Choroid plexus epithelial cell (primary cell): ENCODE results near the gene SMPDL3B.

Experiments used
- DNase-seq: peaks from one replicate; pipeline ENCODE4 v3.0.0-alpha.2; 2010; ENCODE audit warnings: low read depth
- H3K4me3 ChIP-seq: 2 replicates; pipeline ENCODE4 v1.5.1; 2011; ENCODE audit warnings: low read depth, mild to moderate bottlenecking, control low read depth, low read length, moderate library complexity
- CTCF ChIP-seq: conservative IDR thresholded peaks from 2 replicates; pipeline ENCODE4 v1.5.1; 2011; ENCODE audit warnings: low read depth, mild to moderate bottlenecking, control low read depth, inconsistent platforms, low read length, moderate library complexity

SMPDL3B gene

GRCh38 chr1:27954186-27954585 is 19.4 kb downstream of the SMPDL3B start:
- no peak for TF ChIP-seq CTCF
- no peak for DNase-seq
- no peak overlapping the region for H3K4me3 ChIP-seq

GRCh38 chr1:27955076-27955475 is 20.3 kb downstream of the SMPDL3B start:
- no peak overlapping the region for H3K4me3 ChIP-seq
- no peak for DNase-seq
- TF ChIP-seq CTCF = no peak

- DNase-seq = no peak
- no peak overlapping the region for H3K4me3 ChIP-seq
- TF ChIP-seq CTCF = no peak
Measured at GRCh38 chr1:27956761-27957160, 22.0 kb downstream of the SMPDL3B start.

GRCh38 chr1:27957655-27958054 is 22.9 kb downstream of the SMPDL3B start:
- no peak for TF ChIP-seq CTCF
- no peak for DNase-seq
- no peak overlapping the region for H3K4me3 ChIP-seq

GRCh38 chr1:27958513-27958912 is 23.7 kb downstream of the SMPDL3B start:
- no peak for DNase-seq
- TF ChIP-seq CTCF = no peak
- no peak overlapping the region for H3K4me3 ChIP-seq

- DNase-seq = peak; percentile 60
- H3K4me3 ChIP-seq = peak within 1 kb of the TSS; percentile 74
- TF ChIP-seq CTCF = peak; percentile 35
Measured at GRCh38 chr1:27959792-27960603, 25.2 kb downstream of the SMPDL3B start, which contains the start of gene XKR8. Gene XKR8, plus strand, starts transcription at chr1:27959973. Its CDS starts 97 bp downstream, at chr1:27960070.
